Skeletal muscle tissue (tissue), 4 donors: ENCODE data around the gene DIP2C. TPM values are rescaled to one million over a fixed set of nuclear protein-coding genes. Genes with fewer than 3 reads are reported as not detected.
"Not testable (repeated sequence)": the region's sequence is repeated elsewhere in the genome, so short reads cannot be mapped to it uniquely, and the experiment has no call there.

Source experiments
- H3K27ac ChIP-seq: one replicate; pipeline ENCODE4 v1.7.0; 2013; ENCODE audit warnings: mild to moderate bottlenecking, low read depth, low read length, inconsistent platforms
- H3K27me3 ChIP-seq, 3 donors: one replicate each; pipeline ENCODE4 v1.7.0; 2013; ENCODE audit warnings: low read length in 3 of 3; ENCODE audit not compliant: control insufficient read depth in 3 of 3, insufficient read depth in 3 of 3
- H3K36me3 ChIP-seq, 3 donors: one replicate each; pipeline ENCODE4 v1.7.0; 2013; ENCODE audit warnings: low read length in 3 of 3; ENCODE audit not compliant: control insufficient read depth in 3 of 3, insufficient read depth in 3 of 3
- H3K4me1 ChIP-seq, 3 donors: one replicate each; pipeline ENCODE4 v1.7.0; 2013; ENCODE audit warnings: low read length in 3 of 3, mild to moderate bottlenecking in 3 of 3; ENCODE audit not compliant: control insufficient read depth in 3 of 3, insufficient read depth in 3 of 3
- H3K4me3 ChIP-seq, 3 donors: one replicate each; pipeline ENCODE4 v1.7.0; 2013; ENCODE audit warnings: low read length in 3 of 3
- H3K9ac ChIP-seq, 3 donors: one replicate each; pipeline ENCODE4 v1.7.0; 2013; ENCODE audit warnings: low read length in 3 of 3, mild to moderate bottlenecking in 3 of 3, moderate library complexity in 2 of 3, low read depth in 1 of 3
- H3K9me3 ChIP-seq, 3 donors: one replicate each; pipeline ENCODE4 v1.7.0; 2013; ENCODE audit warnings: low read length in 3 of 3; ENCODE audit not compliant: control insufficient read depth in 3 of 3
- total RNA-seq: library from RNA; depleted of rRNA; stranded (reverse); fragments of >200 nt; gene quantifications from one replicate; pipeline ENCODE4 v1.2.3, GENCODE V29; 2014
- donor health status: Osteomylitis.

Gene DIP2C
- total RNA-seq, 1 donor from 2014 or later: 18.8 TPM

DNA sequence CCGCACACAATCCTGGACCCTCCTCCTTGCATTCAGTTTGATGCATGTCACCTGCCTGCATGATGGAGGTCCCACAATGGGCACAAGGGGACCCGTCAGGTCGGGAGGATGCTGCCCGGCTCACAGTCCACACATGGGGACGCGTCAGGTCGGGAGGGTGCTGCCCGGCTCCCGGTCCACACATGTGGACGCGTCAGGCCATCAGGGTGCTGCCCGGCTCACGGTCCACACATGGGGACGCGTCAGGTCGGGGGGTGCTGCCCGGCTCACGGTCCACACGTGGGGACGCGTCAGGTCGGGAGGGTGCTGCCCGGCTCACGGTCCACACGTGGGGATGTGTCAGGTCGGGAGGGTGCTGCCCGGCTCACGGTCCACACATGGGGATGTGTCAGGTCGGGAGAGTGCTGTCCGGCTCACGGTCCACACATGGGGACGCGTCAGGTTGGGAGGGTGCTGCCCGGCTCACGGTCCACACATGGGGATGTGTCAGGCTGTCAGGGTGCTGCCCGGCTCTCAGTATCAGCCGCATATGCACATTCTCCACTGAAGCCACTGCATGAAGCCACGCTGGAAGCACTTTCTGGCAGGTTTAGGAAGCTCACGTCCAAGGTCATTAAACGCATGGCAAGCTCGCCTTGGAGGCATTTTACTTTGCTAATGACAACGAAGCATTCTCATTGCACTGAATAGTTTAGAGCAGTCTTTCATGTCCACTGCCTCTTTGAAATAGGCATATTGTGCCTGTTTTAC, 50.3 kb downstream of the DIP2C start:
- Histone ChIP-seq H3K4me1 (peaks cover under 1 to 16% (median 6%) of the 10 kb centered on the region in 3 donors), H3K27me3 (no peaks in the 10 kb centered on the region), H3K9ac (no peak overlapping the region), H3K9me3 (peaks cover 0 to under 1% (median 0%) of the 10 kb centered on the region in 3 donors), H3K36me3 (no peaks in the 10 kb centered on the region), H3K4me3 (no peak overlapping the region), H3K27ac (no peak overlapping the region)

GRCh38 chr10:637771-638195, 51.7 kb downstream of the DIP2C start:
- Histone ChIP-seq H3K4me1 (peaks cover 8 to 24% (median 15%) of the 10 kb centered on the region in 3 donors), H3K36me3 (no peaks in the 10 kb centered on the region), H3K9ac (no peak overlapping the region), H3K4me3 (no peak overlapping the region), H3K9me3 (no peaks in the 10 kb centered on the region), H3K27ac (no peak overlapping the region), H3K27me3 (no peaks in the 10 kb centered on the region)

DNA sequence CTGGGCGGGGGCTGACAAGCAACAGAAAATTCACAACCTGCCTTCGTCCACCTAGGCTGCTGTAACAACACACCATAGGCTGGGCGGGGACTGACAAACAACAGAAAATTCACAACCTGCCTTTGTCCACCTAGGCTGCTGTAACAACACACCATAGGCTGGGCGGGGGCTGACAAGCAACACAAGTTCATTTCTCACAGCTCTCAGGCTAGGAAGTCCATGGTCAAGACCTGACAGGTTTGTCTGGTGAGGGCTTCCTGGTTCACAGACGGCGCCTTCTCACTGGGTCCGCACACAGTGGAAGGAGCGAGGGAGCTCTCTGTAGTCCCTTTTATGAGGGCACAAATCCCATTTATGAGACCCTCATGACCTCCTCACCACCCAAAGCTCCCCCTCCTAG, 52.2 kb downstream of the DIP2C start:
- H3K4me1 ChIP-seq: peaks cover 8 to 24% (median 15%) of the 10 kb centered on the region in 3 donors

GRCh38 chr10:636769-637168, 52.7 kb downstream of the DIP2C start:
- no peaks in the 10 kb centered on the region for H3K27me3 ChIP-seq
- H3K4me1 ChIP-seq: peaks cover 8 to 24% (median 17%) of the 10 kb centered on the region in 3 donors
- no peaks in the 10 kb centered on the region for H3K36me3 ChIP-seq
- no peak overlapping the region for H3K4me3 ChIP-seq
- no peak overlapping the region for H3K9ac ChIP-seq
- no peak overlapping the region for H3K27ac ChIP-seq
- no peaks in the 10 kb centered on the region for H3K9me3 ChIP-seq

More for the DNA sequence above, 52.2 kb downstream of the DIP2C start:
- no peak overlapping the region for H3K9ac ChIP-seq
- H3K27ac ChIP-seq: no peak overlapping the region
- no peak overlapping the region for H3K4me3 ChIP-seq
- H3K27me3 ChIP-seq: no peaks in the 10 kb centered on the region
- no peaks in the 10 kb centered on the region for H3K9me3 ChIP-seq
- H3K36me3 ChIP-seq: no peaks in the 10 kb centered on the region

DNA sequence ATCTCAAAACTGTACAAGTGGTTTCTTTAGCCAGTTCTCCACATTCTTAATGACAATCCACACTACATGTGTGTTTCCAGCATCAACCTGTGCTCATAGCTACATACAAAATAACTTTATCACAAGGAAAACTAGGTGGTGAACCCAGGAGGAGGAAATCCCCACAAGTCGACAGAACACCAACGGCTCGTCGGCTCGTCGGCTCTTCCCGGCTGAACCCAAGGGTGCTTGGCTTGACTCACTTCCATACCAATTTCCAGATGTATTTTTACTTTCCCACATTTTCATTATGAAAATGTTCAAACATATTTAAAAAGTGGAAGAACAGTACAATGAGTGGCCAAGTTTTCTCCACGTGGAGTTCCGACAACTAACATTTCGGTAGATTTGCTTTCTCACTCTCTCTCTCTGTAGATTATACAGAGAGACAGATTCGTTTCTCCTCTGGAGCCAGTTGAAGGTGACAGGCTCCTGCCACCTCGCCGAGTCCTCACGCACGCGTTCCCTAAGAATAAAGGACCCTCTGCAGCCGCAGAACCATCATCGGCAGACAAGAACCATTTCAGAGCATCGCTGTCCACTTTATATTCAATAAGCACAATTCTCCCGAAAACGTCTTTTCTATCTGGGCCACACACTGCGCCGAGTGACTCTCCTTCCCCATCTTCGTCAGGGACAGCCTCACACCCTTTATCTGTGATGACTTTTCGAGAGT, 53.3 kb downstream of the DIP2C start:
- Histone ChIP-seq H3K4me1 (peaks cover 8 to 24% (median 14%) of the 10 kb centered on the region in 3 donors), H3K9me3 (no peaks in the 10 kb centered on the region), H3K9ac (no peak overlapping the region), H3K36me3 (no peaks in the 10 kb centered on the region), H3K27ac (no peak overlapping the region), H3K27me3 (no peaks in the 10 kb centered on the region), H3K4me3 (no peak overlapping the region)

DNA sequence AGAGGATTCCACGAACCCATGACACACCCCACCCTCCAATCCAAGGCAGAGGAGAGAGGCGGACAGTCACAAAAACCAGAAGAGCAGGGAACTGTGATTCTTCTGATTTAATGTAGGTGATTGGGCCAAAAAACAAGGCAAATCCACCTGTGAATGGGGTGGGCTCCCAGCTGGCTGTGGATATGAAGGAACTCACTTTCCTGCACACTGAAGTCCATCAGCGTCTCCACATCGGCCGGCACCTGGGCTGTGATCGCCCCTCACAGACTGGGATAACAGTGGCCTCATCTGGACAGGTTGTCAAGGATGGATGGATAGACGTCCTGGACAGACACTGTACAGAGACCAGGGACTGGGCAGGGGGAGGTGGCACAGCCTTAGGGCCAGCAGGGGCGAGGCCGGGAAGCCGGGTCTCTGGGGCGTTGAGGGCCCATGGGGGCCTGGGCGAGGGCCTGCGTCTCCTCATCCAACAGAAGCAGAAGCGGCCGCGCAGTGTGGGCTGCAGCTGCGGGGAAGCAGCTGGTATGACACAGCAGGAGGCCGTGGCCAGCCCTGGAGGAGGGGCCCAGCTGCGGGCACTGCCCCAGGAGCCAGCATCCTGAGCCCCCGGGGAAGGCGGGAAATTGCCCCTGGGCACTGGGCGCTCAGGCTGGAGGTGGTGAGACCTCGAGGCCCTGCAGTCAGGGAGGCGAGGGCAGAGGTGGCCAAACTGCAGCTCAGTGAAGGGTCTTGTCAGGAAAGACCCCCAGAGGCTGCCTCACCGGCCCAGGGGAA, 54.2 kb downstream of the DIP2C start:
- H3K9ac ChIP-seq: no peak overlapping the region

GRCh38 chr10:634256-634655, 55.2 kb downstream of the DIP2C start:
- peak overlapping the region in 2 of 3 donors; percentile 27 to 35 for H3K4me3 ChIP-seq
- H3K4me1 ChIP-seq: peaks cover 8 to 24% (median 14%) of the 10 kb centered on the region in 3 donors
- H3K9me3 ChIP-seq: no peaks in the 10 kb centered on the region
- H3K36me3 ChIP-seq: peaks cover 0 to 4% (median 0%) of the 10 kb centered on the region in 3 donors
- H3K27ac ChIP-seq: peak overlapping the region; percentile 15
- H3K27me3 ChIP-seq: no peaks in the 10 kb centered on the region
- peak overlapping the region in 1 of 3 donors; percentile 51 for H3K9ac ChIP-seq

More for the DNA sequence above, 54.2 kb downstream of the DIP2C start:
- Histone ChIP-seq H3K4me1 (peaks cover 8 to 24% (median 14%) of the 10 kb centered on the region in 3 donors), H3K27me3 (no peaks in the 10 kb centered on the region), H3K9me3 (no peaks in the 10 kb centered on the region), H3K4me3 (no peak overlapping the region), H3K36me3 (no peaks in the 10 kb centered on the region), H3K27ac (no peak overlapping the region)

DNA sequence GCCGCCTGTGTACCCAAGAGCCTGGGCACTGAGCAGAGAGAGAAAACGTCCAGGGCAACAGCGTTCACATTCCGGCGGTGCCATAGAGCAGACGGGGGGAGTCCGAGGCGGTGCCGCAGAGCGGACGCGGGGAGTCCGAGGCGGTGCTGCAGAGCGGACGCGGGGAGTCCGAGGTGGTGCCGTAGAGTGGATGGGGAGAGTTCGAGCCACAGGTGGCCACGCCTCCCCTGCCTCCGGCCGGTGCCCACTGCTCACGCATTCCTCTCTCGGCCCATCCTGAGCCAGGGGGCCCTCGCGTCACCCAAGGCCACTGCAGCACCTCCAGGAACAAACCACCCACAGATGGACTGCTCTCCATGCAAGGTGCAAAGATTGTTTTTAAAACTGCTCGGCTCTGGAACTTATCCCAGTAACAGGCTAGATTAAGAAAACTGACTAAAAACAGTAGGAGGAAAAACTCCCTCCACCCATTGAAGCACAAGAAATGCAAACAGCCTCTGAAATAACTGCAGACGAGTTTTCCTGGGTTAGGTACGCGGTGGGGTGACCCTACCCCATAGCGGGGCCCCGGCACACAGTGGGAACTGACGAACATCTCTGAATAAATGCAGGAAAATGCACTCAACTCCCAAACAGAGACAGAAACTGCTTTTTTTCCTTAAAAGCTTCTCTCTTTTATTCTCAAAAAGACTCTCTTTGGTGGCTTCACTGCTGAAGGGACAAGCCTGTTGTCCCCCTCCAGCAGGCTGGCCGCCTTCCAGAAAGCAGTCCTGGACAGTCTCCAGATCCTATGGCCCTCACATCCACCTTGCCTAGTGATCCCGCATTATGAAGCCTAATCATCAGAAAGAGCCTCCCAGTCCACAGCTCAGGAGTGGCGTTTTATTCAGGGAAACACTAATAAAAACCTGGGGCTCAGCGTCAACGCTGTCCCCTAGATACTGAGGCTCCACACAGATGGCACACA, 55.9 kb downstream of the DIP2C start:
- H3K4me3 ChIP-seq: peak overlapping the region in 2 of 3 donors; percentile 27 to 35
- no peaks in the 10 kb centered on the region for H3K27me3 ChIP-seq
- peaks cover 0 to 6% (median 0%) of the 10 kb centered on the region in 3 donors for H3K36me3 ChIP-seq
- no peaks in the 10 kb centered on the region for H3K9me3 ChIP-seq
- H3K27ac ChIP-seq: peak overlapping the region; percentile 15
- H3K4me1 ChIP-seq: peaks cover 8 to 24% (median 14%) of the 10 kb centered on the region in 3 donors
- peak overlapping the region in 1 of 3 donors; percentile 51 for H3K9ac ChIP-seq

DNA sequence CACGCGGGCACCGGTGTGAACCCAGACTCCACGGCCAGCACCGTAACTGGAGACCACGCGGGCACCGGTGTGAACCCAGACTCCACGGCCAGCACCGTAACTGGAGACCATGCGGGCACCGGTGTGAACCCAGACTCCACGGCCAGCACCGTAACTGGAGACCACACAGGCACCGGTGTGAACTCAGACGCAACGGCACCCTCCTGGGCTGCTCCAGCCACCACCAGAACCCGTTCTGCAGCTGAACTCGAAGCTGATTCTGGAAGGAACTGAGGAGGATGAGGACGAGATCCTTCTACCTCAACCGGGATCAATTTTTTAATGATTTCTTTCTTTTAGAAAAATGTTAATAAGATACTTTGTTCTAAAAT, 56.7 kb downstream of the DIP2C start:
- not testable (repeated sequence) for H3K9ac ChIP-seq, H3K27ac ChIP-seq, H3K27me3 ChIP-seq, H3K36me3 ChIP-seq, H3K9me3 ChIP-seq, H3K4me3 ChIP-seq
- H3K4me1 ChIP-seq: peaks cover 8 to 28% (median 14%) of the 10 kb centered on the region in 3 donors
